Motor neuron (in vitro differentiated cells): ENCODE measurements around the gene PUM2. TPM values are rescaled to one million over a fixed set of nuclear protein-coding genes. Genes with fewer than 3 reads are reported as not detected.

Experiments used
- ATAC-seq, 8 experiments: fragments of 200-7000 bp; cut with Tn5 transposase; replicated peaks in 6 of 8; 2 replicates each; pipeline ENCODE4 v1.8.0; 2021; ENCODE audit warnings: mild to moderate bottlenecking in 8 of 8, moderate library complexity in 8 of 8
- H3K27ac ChIP-seq, 2 donors: fragments of 250-450 bp; sonication (Bioruptor Pico); 2 replicates each; pipeline ENCODE4 v1.9.0; 2021; ENCODE audit warnings: antibody characterized with exemption in 2 of 2, mild to moderate bottlenecking in 2 of 2, moderate library complexity in 1 of 2
- H3K4me1 ChIP-seq, 2 donors: fragments of 250-450 bp; sonication (Bioruptor Pico); replicated peaks in 1 of 2; 2 replicates each; pipeline ENCODE4 v1.6.1; 2021; ENCODE audit warnings: antibody characterized with exemption in 2 of 2, mild to moderate bottlenecking in 2 of 2, moderate library complexity in 1 of 2
- H3K4me3 ChIP-seq, 5 donors: fragments of 250-450 bp; sonication (Bioruptor Pico); 2 replicates each; pipeline ENCODE4 v1.9.0; 2021; ENCODE audit warnings: antibody characterized with exemption in 5 of 5, mild to moderate bottlenecking in 5 of 5, moderate library complexity in 4 of 5
- WGBS, 10 experiments: fragments of 450-650 bp; shearing (Covaris generic); methylation state at CpG; one replicate each; pipeline ENCODE4 v1.0.0; 2022; 5-methylcytosine and 5-hydroxymethylcytosine counted together
- in situ Hi-C, 9 experiments: fragments of 400-800 bp; cut with MboI; loops; one replicate each; pipeline ENCODE4 v1.15.0; 2021; ENCODE audit warnings: low sequenced_read_pairs in 9 of 9, low pct_unique_long_range_greater_than_20kb in 2 of 9; ENCODE audit not compliant: unreplicated experiment in 9 of 9
- total RNA-seq, 8 experiments: library from RNA; unstranded; fragments of 300-600 nt; gene quantifications; 2 replicates each; pipeline versions ENCODE4 v1.2.3 to v1.2.4, GENCODE V29; 2022

The PUM2 gene, protein sequence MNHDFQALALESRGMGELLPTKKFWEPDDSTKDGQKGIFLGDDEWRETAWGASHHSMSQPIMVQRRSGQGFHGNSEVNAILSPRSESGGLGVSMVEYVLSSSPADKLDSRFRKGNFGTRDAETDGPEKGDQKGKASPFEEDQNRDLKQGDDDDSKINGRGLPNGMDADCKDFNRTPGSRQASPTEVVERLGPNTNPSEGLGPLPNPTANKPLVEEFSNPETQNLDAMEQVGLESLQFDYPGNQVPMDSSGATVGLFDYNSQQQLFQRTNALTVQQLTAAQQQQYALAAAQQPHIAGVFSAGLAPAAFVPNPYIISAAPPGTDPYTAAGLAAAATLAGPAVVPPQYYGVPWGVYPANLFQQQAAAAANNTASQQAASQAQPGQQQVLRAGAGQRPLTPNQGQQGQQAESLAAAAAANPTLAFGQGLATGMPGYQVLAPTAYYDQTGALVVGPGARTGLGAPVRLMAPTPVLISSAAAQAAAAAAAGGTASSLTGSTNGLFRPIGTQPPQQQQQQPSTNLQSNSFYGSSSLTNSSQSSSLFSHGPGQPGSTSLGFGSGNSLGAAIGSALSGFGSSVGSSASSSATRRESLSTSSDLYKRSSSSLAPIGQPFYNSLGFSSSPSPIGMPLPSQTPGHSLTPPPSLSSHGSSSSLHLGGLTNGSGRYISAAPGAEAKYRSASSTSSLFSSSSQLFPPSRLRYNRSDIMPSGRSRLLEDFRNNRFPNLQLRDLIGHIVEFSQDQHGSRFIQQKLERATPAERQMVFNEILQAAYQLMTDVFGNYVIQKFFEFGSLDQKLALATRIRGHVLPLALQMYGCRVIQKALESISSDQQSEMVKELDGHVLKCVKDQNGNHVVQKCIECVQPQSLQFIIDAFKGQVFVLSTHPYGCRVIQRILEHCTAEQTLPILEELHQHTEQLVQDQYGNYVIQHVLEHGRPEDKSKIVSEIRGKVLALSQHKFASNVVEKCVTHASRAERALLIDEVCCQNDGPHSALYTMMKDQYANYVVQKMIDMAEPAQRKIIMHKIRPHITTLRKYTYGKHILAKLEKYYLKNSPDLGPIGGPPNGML
- 10 to 100 TPM; 26.0 to 79.4 (median 52.7) TPM for total RNA-seq

DNA sequence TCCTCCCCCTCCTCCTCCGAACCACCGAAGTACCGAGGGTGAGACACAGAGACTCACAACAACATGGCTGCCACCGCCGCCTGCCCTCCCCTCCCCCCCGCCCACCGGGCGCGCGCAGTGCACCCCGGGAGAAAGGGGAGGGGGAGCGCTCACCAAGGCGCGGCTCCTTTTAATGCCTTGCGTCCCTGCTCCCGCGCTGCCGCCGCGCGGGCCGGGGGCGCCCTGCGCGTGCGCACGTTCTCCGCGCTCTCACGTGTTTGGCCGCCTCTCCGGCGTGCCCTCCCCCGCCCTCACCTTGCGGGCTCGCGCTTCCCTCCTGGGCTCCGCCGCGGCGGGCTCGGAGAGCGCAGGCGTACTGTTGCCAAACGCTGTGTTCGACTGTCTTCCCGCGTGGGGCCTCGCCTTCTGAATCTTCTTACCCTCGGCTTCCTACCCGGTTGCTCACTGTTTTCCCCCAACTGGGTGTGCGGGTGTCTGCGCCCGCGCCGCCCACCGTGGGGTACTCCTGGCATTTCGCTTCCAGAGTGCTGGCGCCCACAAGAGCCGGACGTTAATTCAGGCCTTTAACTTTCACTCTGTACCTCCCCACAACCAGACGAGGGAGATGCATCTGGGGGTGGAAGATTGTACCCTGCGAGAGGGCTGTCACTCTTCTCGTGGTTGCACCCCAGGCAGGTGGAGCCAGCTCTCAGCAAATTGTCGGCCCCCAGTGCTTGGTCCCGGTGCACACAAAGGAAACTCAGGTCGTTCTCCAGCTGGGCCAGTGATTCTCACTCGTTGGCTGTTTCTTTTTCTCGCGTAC lies at the start of gene PUM2:
Gene PUM2, minus strand, starts transcription at position 92 of the 802 bp plus-strand sequence. CDS start 23,484 bp downstream, outside the sequence.
- Histone ChIP-seq H3K4me3 (peak within 1 kb of the TSS; percentile 78 to 97 (median 88)), H3K4me1 (peaks cover 39 to 43% of the 10 kb centered on the region in 2 donors), H3K27ac (peak within 1 kb of the TSS; percentile 98 to 99)
- in situ Hi-C loops: no loop called here
- WGBS, 10 experiments: 0 to 42% (median 2%) methylated on average over 4 to 9 of the region's 70 CpGs; no CpG with 5 or more reads in 4 of the 10 experiments
- peak; percentile 77 to 89 (median 84) for ATAC-seq

DNA sequence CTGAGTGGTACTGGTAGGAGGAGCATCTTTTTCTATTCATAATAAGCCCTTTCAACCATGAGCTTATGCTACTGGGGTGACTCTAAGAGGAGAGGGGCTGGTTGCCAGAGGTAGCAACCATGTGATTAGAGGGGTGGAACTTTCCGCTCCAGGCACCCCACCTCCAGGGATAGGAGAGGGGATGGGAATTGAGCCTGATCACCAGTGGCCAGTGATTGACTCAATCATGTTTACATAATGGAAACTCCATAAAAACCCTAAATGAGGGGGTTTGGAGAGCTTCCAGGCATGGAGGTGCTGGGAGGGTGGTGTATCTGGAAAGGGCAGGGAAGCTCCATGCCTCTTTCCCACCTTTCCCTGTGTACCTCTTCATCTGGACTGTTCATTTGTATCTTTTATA lies 49.7 kb upstream of the PUM2 start:
- in situ Hi-C loops: no loop called here

DNA sequence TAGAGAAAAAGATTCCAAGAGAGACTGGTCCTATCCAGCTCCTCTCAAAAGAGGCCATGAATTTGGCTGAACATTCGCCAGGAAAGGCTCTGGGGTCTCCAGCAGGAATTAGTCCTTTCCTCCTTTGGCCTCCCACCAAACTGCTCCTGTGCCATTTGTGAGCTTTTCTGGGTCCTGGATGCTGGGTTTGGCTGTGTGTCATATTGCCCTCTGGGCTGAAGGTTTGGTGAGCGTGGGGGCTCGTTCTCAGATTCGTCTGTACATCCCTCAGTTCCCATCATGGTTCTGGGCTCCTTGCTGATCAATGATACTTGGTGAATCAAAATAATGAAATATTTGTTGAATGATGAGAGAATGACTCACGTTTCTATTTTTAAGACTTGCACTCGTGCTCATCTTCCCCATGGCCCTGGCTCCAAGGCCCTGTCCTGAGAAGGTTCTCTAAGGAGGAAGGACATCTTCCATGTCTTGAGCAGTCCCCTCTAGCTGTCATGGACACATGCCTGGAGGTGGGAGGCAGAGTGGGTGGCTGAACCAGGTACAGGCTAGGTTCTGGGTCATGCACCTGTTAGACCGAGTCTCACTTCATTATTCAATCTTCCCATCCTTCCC lies 48.4 kb upstream of the PUM2 start:
- in situ Hi-C loops: loop anchor here in 1 of 9 experiments (10.0 kb wide), 1 partner anchor 236 kb away; no protein-coding TSS in a partner anchor
- Histone ChIP-seq H3K27ac (no peak overlapping the region), H3K4me3 (no peak overlapping the region), H3K4me1 (peaks cover 0 to 5% of the 10 kb centered on the region in 2 donors)
- 6 to 100% (median 49%) methylated on average over 1 to 3 of the region's 7 CpGs; no CpG with 5 or more reads in 2 of the 10 experiments for WGBS, 10 experiments
- ATAC-seq: peak in 2 of 8 experiments; percentile 58 to 69

More for the DNA sequence above, 49.7 kb upstream of the PUM2 start:
- Histone ChIP-seq H3K27ac (no peak overlapping the region), H3K4me1 (peaks cover 0 to 5% of the 10 kb centered on the region in 2 donors), H3K4me3 (no peak overlapping the region)
- WGBS, 10 experiments: 80 to 100% (median 86%) methylated on average over 1 of the region's 1 CpG; no CpG with 5 or more reads in 7 of the 10 experiments
- ATAC-seq: no peak

DNA sequence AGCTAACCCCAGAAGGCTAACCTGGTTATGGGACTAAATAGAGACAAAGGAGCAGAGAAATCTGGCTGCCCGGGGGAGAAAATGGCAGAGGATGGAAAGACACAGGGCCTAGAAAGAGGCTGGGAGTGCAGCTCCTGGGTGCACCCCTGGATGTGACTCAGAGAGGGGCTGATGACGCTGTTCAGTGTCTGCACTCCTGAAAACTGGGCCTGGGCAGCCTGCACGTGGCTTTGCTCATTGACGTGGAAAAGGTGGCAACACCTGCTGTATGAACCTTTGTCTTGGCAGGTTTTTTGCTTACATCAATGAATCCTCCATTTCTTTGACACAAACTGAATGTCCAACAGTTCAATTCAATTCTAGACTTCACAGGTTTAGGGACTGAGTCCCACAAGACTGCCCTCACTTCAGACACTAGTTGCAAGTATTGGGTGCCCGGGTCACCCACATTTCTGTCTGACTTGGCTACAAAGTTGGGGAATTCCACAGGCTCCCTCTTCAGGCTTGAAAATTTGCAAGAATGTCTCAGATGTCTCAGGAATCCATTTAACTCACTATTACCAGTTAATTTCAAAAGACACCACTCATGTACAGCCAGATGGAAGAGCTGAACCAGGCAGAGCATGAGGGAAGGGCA lies 47.3 kb upstream of the PUM2 start:
- no peak for ATAC-seq
- in situ Hi-C loops: loop anchor here in 1 of 9 experiments (10.0 kb wide), 1 partner anchor 237 kb away; no protein-coding TSS in a partner anchor
- 40 to 100% (median 80%) methylated on average over 1 to 5 of the region's 5 CpGs; no CpG with 5 or more reads in 3 of the 10 experiments for WGBS, 10 experiments
- Histone ChIP-seq H3K27ac (no peak overlapping the region), H3K4me1 (peaks cover 0 to 5% of the 10 kb centered on the region in 2 donors), H3K4me3 (no peak overlapping the region)

DNA sequence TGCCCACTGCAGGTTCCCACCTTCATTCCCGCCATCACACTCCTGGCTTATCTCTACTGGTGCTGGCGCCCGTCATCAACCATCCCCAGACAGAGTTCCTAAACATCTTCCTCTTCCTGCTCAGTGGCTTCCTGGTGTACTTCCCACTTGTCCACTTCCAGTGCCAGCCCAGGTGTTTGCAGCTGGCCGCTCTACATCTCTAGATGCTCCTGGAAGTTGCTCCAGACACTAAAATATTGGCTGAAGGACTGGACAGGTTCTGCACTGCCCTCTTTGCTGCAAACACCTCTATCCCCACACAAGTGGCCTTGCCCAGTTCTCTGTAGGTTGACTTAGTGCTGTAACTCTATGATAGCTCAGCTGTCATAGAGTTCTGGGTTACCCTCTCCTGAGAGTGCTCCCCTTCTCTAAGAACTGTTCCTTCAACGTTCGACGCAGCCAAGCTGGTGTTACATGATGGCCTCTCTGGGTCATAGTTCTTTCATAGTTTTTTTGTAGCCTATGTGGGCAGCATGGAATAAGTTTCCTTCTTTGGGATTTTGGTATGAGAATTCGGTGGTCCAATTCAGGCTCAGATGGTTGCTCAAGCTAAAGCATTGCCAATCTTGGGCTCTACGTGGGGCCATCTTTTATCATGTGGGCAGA lies 45.8 kb upstream of the PUM2 start:
- ATAC-seq: no peak
- peaks cover 0 to 4% of the 10 kb centered on the region in 2 donors for H3K4me1 ChIP-seq
- in situ Hi-C loops: loop anchor here in 1 of 9 experiments (10.0 kb wide), 1 partner anchor 238 kb away; no protein-coding TSS in a partner anchor
- no peak overlapping the region for H3K27ac ChIP-seq
- 17 to 100% (median 82%) methylated on average over 1 to 8 of the region's 9 CpGs; no CpG with 5 or more reads in 2 of the 10 experiments for WGBS, 10 experiments
- H3K4me3 ChIP-seq: no peak overlapping the region

DNA sequence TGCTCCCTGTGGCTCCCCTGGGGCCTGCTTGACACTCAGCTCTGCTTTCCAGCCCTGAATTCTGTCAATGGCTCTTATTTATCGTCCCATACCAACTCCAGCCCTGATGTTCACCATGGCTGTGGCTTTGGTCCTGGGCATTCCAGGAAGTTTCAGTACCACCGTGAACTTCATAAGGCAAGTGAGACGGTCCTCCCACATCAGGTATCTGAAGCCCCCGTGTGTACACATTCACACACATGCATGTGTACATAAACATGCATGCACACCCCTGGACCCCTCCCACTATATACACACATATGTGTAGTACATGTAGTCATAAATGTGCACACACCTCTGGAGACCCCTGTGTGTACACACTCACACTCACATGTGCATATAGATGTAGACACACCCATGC lies 43.3 kb upstream of the PUM2 start:
- H3K4me3 ChIP-seq: no peak overlapping the region
- ATAC-seq: no peak
- no peak overlapping the region for H3K27ac ChIP-seq
- WGBS, 10 experiments: 57 to 100% (median 71%) methylated on average over 1 to 4 of the region's 4 CpGs; no CpG with 5 or more reads in 6 of the 10 experiments
- in situ Hi-C loops: loop anchor here in 1 of 9 experiments (10.0 kb wide), 1 partner anchor 241 kb away; no protein-coding TSS in a partner anchor
- no peaks in the 10 kb centered on the region for H3K4me1 ChIP-seq

DNA sequence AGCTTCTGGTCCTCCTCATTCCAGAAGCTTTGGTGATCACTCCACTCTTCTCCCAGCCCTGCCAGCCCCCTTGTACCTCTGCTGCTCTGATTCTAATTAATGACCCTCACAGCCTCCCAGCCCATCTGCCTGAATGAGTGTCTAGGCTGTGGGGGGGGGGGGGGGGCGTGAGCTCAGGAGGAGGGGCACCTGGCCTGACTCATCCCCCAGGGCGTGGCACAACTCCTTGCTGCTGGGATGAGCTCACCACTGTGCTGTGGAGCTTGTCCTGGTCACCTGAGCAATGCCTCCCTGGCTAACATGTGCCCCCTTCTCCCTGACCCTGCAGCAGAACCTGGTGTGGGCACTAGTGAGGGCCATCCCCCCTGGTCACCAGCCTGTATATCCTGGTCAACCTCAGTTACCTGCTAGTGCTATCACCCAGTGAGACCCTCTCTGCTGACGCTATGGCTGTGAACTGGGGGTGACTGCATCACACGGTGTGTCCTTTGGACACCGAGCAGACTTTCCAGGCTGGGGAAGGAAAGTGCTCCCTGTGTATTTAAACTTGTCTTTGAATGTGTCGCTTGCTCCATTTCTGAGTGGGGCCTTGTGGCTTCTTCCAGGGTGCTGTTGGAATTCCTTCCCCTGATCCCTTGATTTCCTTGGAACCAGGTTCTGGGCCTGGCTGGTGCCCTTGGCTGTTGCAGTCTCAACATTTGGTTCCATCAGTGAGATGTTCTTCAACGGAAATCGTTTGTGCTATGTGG lies 41.5 kb upstream of the PUM2 start:
- peak; percentile 47 to 95 (median 90) for ATAC-seq
- Histone ChIP-seq H3K4me1 (no peaks in the 10 kb centered on the region), H3K4me3 (no peak overlapping the region), H3K27ac (no peak overlapping the region)
- in situ Hi-C loops: loop anchor here in 1 of 9 experiments (10.0 kb wide), 1 partner anchor 243 kb away; no protein-coding TSS in a partner anchor
- 77 to 100% (median 97%) methylated on average over 1 to 5 of the region's 8 CpGs; no CpG with 5 or more reads in 6 of the 10 experiments for WGBS, 10 experiments

DNA sequence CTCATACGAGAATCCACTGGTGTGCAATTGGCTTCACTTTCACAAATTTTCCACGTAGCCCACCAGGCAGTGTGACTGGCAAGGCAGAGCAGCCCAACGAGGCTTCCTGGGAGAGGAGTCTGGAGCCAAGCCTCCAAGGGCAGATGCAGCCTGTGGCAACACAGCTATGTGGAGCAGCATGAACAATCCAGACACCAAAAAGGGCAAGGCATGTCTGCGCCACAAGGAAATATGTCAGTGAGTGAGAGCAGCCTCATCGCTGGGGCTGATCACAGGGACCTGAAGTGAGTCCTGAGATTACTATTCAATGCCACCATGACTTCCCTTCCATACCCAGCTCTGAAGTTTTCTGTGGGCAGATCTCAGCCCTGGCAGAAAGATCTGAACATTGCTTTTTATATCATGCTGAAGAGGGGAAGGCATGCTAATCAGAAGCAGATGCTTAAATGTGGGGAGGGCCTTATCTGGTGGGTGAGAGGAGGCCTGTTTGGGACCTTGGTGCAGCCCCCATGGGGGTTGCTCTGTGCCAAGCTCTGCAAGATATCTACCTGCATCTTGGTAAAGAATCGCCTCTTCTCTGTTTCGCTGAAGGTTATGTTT lies 40.0 kb upstream of the PUM2 start:
- no peak overlapping the region for H3K4me3 ChIP-seq
- no peak overlapping the region for H3K27ac ChIP-seq
- ATAC-seq: no peak
- WGBS, 10 experiments: 40 to 92% (median 80%) methylated on average over 1 to 7 of the region's 7 CpGs; no CpG with 5 or more reads in 1 of the 10 experiments
- no peaks in the 10 kb centered on the region for H3K4me1 ChIP-seq
- in situ Hi-C loops: loop anchor here in 1 of 9 experiments (10.0 kb wide), 1 partner anchor 244 kb away; no protein-coding TSS in a partner anchor

DNA sequence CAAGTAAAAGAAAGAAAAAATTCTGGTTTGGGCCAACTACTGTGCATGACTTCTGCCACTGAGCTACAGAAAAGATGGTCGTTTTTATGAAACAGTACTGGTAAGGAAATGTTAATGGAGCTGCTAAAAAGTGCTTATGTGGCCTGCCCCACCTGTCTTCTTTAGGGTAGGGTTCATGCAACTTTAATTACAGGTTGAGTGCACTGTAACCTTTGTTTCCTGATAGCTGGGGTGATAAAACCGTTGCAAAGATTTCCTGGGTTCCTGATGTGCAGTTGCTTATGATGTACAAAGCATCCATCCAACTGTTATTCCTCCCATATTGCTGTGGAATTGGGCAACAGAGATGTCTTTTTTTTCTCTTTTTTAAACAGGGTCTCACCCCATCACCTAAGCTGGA lies 34.3 kb upstream of the PUM2 start:
- in situ Hi-C loops: no loop called here
- no peak for ATAC-seq
- no peak overlapping the region for H3K4me3 ChIP-seq
- 50 to 100% (median 72%) methylated on average over 1 to 2 of the region's 2 CpGs; no CpG with 5 or more reads in 6 of the 10 experiments for WGBS, 10 experiments
- H3K4me1 ChIP-seq: peaks cover 7 to 21% of the 10 kb centered on the region in 2 donors
- H3K27ac ChIP-seq: no peak overlapping the region
